Measurements from ENCODE around the gene RIN3. TPM values are rescaled to one million over a fixed set of nuclear protein-coding genes. Genes with fewer than 3 reads are reported as not detected.

The RIN3 gene
- total and polyA plus RNA-seq, 2 donors (not counting 3 experiments of a cell fraction or from before 2014, with no cell fraction given) = 5.1 to 20.8 TPM

DNA sequence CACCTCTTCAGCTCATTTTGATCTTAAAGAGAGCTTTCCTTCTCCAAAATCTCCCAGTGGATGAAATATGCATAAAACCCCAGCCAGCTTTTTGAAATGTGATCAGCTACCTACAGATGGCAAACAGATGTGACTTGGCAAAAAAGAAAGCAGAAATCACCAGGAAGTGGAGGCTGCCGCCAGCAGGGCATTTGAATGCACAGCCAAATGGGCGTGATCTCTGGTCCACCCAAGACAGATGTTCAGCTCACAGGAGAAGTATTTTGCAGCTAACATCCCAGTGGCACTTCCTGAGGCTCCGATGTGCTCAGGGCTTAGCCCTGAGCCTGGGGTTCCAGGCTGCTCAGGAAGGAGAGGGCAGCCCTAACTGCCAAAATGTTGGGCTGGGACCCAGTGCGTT is 156.6 kb downstream of the RIN3 start:
- Histone ChIP-seq H3K36me3 (ENCODE audit: control insufficient read depth in 2 of 2, extremely low read depth in 1 of 2, insufficient read depth in 2 of 2, low read length in 2 of 2) (peaks cover 0 to 3% of the 10 kb centered on the region in 2 experiments), H3K27me3 (ENCODE audit: control insufficient read depth in 2 of 2, insufficient read depth in 2 of 2, low read length in 2 of 2) (no peaks in the 10 kb centered on the region), H3K9ac (replicated peaks; ENCODE audit: extremely low read depth, insufficient read depth, low read length) (no peak overlapping the region), H3K79me2 (ENCODE audit: control insufficient read depth, insufficient read depth, low read length) (no peaks in the 10 kb centered on the region), H3K9me3 (replicated peaks; ENCODE audit: control insufficient read depth, insufficient read depth, low read length) (no peaks in the 10 kb centered on the region), H4K20me1 (replicated peaks; ENCODE audit: control insufficient read depth, extremely low read depth, insufficient read depth, low read length) (no peaks in the 10 kb centered on the region), H3K9me1 (replicated peaks; ENCODE audit: control insufficient read depth, extremely low read depth, insufficient read depth, low read length) (no peaks in the 10 kb centered on the region), H3K4me3 (replicated peaks in 1 of 3; ENCODE audit: insufficient read depth in 1 of 3, low read depth in 1 of 3, low read length in 3 of 3) (no peak overlapping the region), H3K27ac (ENCODE audit: insufficient read depth, low read depth, low read length) (no peak overlapping the region), H3K4me2 (ENCODE audit: insufficient read depth, low read length) (no peak overlapping the region), H2AFZ (ENCODE audit: low read depth, low read length) (no peak overlapping the region), H3K4me1 (ENCODE audit: control insufficient read depth, extremely low read depth, insufficient read depth, low read length) (no peaks in the 10 kb centered on the region)
- intact Hi-C loops (cut with micrococcal nuclease) (no loop called here), dilution Hi-C loops (cut with MboI; ENCODE audit: extremely low pct_ligation_motif_present, low sequenced_read_pairs) (no loop called here)
- TF ChIP-seq, protein P1, sequence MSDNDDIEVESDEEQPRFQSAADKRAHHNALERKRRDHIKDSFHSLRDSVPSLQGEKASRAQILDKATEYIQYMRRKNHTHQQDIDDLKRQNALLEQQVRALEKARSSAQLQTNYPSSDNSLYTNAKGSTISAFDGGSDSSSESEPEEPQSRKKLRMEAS (IDR thresholded peaks at IDR 0.05; ENCODE audit: insufficient read depth, insufficient read length) = no peak
- TF ChIP-seq GATA2 (IDR thresholded peaks at IDR 0.05; ENCODE audit: insufficient read depth, insufficient read length, low read depth, low read length) (no peak), MYC (IDR thresholded peaks at IDR 0.05; ENCODE audit: low read depth, low read length) (no peak), EZH2 (IDR thresholded peaks at IDR 0.05; ENCODE audit: borderline replicate concordance, low read depth, low read length, severe bottlenecking) (no peak), JUN (IDR thresholded peaks at IDR 0.05; ENCODE audit: borderline replicate concordance, insufficient read depth, insufficient read length, low read depth) (no peak), POLR2AphosphoS5 (IDR thresholded peaks at IDR 0.05; ENCODE audit: insufficient read depth, low read depth, low read length) (no peak), FOS (IDR thresholded peaks at IDR 0.05; ENCODE audit: borderline replicate concordance, insufficient read depth, low read length) (no peak), POLR2A (IDR thresholded peaks at IDR 0.05; ENCODE audit: low read depth, low read length) (no peak)
- TF ChIP-seq, protein P2, sequence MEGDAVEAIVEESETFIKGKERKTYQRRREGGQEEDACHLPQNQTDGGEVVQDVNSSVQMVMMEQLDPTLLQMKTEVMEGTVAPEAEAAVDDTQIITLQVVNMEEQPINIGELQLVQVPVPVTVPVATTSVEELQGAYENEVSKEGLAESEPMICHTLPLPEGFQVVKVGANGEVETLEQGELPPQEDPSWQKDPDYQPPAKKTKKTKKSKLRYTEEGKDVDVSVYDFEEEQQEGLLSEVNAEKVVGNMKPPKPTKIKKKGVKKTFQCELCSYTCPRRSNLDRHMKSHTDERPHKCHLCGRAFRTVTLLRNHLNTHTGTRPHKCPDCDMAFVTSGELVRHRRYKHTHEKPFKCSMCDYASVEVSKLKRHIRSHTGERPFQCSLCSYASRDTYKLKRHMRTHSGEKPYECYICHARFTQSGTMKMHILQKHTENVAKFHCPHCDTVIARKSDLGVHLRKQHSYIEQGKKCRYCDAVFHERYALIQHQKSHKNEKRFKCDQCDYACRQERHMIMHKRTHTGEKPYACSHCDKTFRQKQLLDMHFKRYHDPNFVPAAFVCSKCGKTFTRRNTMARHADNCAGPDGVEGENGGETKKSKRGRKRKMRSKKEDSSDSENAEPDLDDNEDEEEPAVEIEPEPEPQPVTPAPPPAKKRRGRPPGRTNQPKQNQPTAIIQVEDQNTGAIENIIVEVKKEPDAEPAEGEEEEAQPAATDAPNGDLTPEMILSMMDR (IDR thresholded peaks at IDR 0.05; ENCODE audit: extremely low read depth in 1 of 2, insufficient read depth in 1 of 2, low read depth in 1 of 2, low read length in 2 of 2) = no peak
- BruUV-seq (replicated peaks) = no TSS peak
- no peak for DNase-seq (ENCODE audit: low read depth, low spot score)
- ChIA-PET POLR2A (no interaction called here), CTCF (interaction anchor here (1.0 to 1.1 kb wide), 3 partner anchors 11 to 20 kb away, joined by 4 to 8 read pairs (median 4); no protein-coding TSS in a partner anchor)
- no peak for FAIRE-seq
